ENCODE results near the gene ITGB6.

The ITGB6 gene

GRCh38 chr2:160085662-160086061 lies 114.4 kb downstream of the ITGB6 start:
- Histone ChIP-seq H3K36me3 (no peaks in the 10 kb centered on the region), H3K9me3 (peaks cover 48% of the 10 kb centered on the region), H3K4me1 (ENCODE audit: control insufficient read depth in 1 of 2, insufficient read depth in 1 of 2, low read depth in 1 of 2, low read length in 1 of 2) (no peaks in the 10 kb centered on the region), H3K4me3 (ENCODE audit: low read depth in 1 of 2, low read length in 1 of 2) (no peak overlapping the region), H3K27ac (no peak overlapping the region), H3K27me3 (no peaks in the 10 kb centered on the region)
- TF ChIP-seq, protein P1, sequence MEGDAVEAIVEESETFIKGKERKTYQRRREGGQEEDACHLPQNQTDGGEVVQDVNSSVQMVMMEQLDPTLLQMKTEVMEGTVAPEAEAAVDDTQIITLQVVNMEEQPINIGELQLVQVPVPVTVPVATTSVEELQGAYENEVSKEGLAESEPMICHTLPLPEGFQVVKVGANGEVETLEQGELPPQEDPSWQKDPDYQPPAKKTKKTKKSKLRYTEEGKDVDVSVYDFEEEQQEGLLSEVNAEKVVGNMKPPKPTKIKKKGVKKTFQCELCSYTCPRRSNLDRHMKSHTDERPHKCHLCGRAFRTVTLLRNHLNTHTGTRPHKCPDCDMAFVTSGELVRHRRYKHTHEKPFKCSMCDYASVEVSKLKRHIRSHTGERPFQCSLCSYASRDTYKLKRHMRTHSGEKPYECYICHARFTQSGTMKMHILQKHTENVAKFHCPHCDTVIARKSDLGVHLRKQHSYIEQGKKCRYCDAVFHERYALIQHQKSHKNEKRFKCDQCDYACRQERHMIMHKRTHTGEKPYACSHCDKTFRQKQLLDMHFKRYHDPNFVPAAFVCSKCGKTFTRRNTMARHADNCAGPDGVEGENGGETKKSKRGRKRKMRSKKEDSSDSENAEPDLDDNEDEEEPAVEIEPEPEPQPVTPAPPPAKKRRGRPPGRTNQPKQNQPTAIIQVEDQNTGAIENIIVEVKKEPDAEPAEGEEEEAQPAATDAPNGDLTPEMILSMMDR (IDR thresholded peaks at IDR 0.05) = no peak

- Histone ChIP-seq H3K4me3 (ENCODE audit: low read depth in 1 of 2, low read length in 1 of 2) (no peak overlapping the region), H3K4me1 (ENCODE audit: control insufficient read depth in 1 of 2, insufficient read depth in 1 of 2, low read depth in 1 of 2, low read length in 1 of 2) (peaks cover 7 to 10% of the 10 kb centered on the region in 2 experiments), H3K27ac (no peak overlapping the region), H3K9me3 (no peaks in the 10 kb centered on the region), H3K36me3 (no peaks in the 10 kb centered on the region), H3K27me3 (no peaks in the 10 kb centered on the region)
- TF ChIP-seq, protein P1 (IDR thresholded peaks at IDR 0.05) = no peak
Observed at GRCh38 chr2:160077912-160078810, 121.9 kb downstream of the ITGB6 start.

- H3K36me3 ChIP-seq = no peaks in the 10 kb centered on the region
- H3K4me1 ChIP-seq (ENCODE audit: control insufficient read depth in 1 of 2, insufficient read depth in 1 of 2, low read depth in 1 of 2, low read length in 1 of 2) = peaks cover 7 to 10% of the 10 kb centered on the region in 2 experiments
- TF ChIP-seq, protein P1 (IDR thresholded peaks at IDR 0.05) = no peak
- no peak overlapping the region for H3K4me3 ChIP-seq (ENCODE audit: low read depth in 1 of 2, low read length in 1 of 2)
- H3K27me3 ChIP-seq = no peaks in the 10 kb centered on the region
- no peak overlapping the region for H3K27ac ChIP-seq
- H3K9me3 ChIP-seq = no peaks in the 10 kb centered on the region
Observed at GRCh38 chr2:160076914-160077313, 123.2 kb downstream of the ITGB6 start.

DNA sequence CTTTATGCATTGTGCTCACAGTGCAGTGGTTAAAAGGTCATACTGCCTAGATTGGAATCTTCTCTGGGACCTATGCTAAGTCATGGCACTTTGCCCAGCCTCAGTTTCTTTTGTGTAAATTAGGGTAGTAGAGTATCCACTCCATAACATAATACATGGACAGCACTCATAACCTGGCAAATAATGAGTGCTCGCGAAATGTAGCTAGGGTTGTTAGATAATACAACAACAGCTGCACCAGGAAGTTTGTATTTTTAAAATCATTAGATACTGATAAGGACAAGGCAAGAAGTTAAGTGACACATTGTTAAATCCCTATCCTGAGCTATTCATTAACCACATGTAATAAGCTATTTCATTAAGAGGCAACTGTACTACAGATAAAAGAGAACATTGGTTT lies 123.8 kb downstream of the ITGB6 start:
- Histone ChIP-seq H3K36me3 (no peaks in the 10 kb centered on the region), H3K27me3 (no peaks in the 10 kb centered on the region), H3K4me1 (ENCODE audit: control insufficient read depth in 1 of 2, insufficient read depth in 1 of 2, low read depth in 1 of 2, low read length in 1 of 2) (peaks cover 7 to 10% of the 10 kb centered on the region in 2 experiments), H3K27ac (no peak overlapping the region), H3K4me3 (ENCODE audit: low read depth in 1 of 2, low read length in 1 of 2) (no peak overlapping the region), H3K9me3 (no peaks in the 10 kb centered on the region)
- TF ChIP-seq, protein P1 (IDR thresholded peaks at IDR 0.05) = no peak

DNA sequence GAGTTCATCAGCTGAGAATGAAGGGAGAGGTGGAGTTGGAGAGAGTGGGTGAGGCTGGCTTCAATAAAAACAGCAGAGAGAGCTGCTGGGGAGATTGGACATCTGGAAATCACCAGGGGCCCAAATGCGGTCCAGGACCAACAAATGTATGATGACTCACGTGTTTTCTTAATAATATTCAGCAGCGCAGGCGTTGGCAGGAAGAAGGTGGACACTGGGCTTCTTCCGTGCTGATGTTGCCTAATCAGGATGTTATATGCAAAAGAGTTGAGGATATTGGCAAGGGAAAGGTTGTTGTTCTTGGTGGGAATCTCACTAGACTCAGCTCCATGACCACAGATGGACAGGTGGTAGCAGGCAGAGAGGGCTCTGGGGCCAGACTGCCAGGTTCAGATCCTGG lies 124.9 kb downstream of the ITGB6 start:
- peaks cover 7 to 10% of the 10 kb centered on the region in 2 experiments for H3K4me1 ChIP-seq (ENCODE audit: control insufficient read depth in 1 of 2, insufficient read depth in 1 of 2, low read depth in 1 of 2, low read length in 1 of 2)
- TF ChIP-seq, protein P1 (IDR thresholded peaks at IDR 0.05) = no peak
- H3K27ac ChIP-seq = no peak overlapping the region
- no peaks in the 10 kb centered on the region for H3K9me3 ChIP-seq
- H3K4me3 ChIP-seq (ENCODE audit: low read depth in 1 of 2, low read length in 1 of 2) = no peak overlapping the region
- no peaks in the 10 kb centered on the region for H3K27me3 ChIP-seq
- no peaks in the 10 kb centered on the region for H3K36me3 ChIP-seq

Data from neutrophil (primary cell).